Prostate gland (tissue), 2 donors: ENCODE data around the gene NSD2.

Experiments
- CTCF ChIP-seq, 4 experiments: fragments of 200-600 bp in 2 of 4; fragments of 450-650 bp in 2 of 4; sonication (generic) in 2 of 4; IDR thresholded peaks; 1 replicate in 3 of 4; 2 replicates in 1 of 4; pipeline ENCODE4 v1.5.1; 2016 to 2019; ENCODE audit warnings: antibody characterized with exemption in 4 of 4, mild to moderate bottlenecking in 2 of 4, moderate library complexity in 2 of 4
- POLR2A ChIP-seq: fragments of 450-650 bp; IDR thresholded peaks from one replicate; pipeline ENCODE4 v1.6.1; 2016; ENCODE audit warnings: antibody characterized with exemption, mild to moderate bottlenecking

- no peak for TF ChIP-seq CTCF (IDR thresholded peaks at IDR 0.05)
- TF ChIP-seq POLR2A = no peak
Observed at GRCh38 chr4:2015008-2015407, 143.8 kb downstream of the NSD2 start.
